ENCODE data around the gene NUDT11. TPM values are rescaled to one million over a fixed set of nuclear protein-coding genes. Genes with fewer than 3 reads are reported as not detected.
"Not testable (repeated sequence)": the region's sequence is repeated elsewhere in the genome, so short reads cannot be mapped to it uniquely, and the experiment has no call there.

Gene NUDT11
- 100 and 118 TPM in 2 replicates for polyA plus RNA-seq
- polyA minus RNA-seq, result 109 and 114 TPM in 2 replicates

GRCh38 chrX:51496501-51497291, at the start of gene NUDT11:
TSS of gene NUDT11 (minus strand) at chrX:51496592. CDS start at chrX:51496444, 148 bp downstream.
- H3K4me2 ChIP-seq (ENCODE audit: low read length), result no peak within 1 kb of the TSS
- peaks cover 35% of the 10 kb centered on the region for H3K79me2 ChIP-seq (replicated peaks; ENCODE audit: insufficient read depth, low read length)
- H3F3A ChIP-seq (ENCODE audit: insufficient read depth, low read length, poor library complexity, severe bottlenecking), result no peaks in the 10 kb centered on the region
- peak within 1 kb of the TSS; percentile 91 for H3K27ac ChIP-seq (ENCODE audit: low read length)
- no peaks in the 10 kb centered on the region for H3K36me3 ChIP-seq (ENCODE audit: insufficient read depth, low read length)
- no peaks in the 10 kb centered on the region for H3K9me3 ChIP-seq (ENCODE audit: low read length)
- peak within 1 kb of the TSS; percentile 77 for H3K9ac ChIP-seq (ENCODE audit: low read length)
- no peaks in the 10 kb centered on the region for H3K27me3 ChIP-seq (ENCODE audit: insufficient read depth, low read depth, low read length)
- H3K4me3 ChIP-seq (ENCODE audit: low read length), result peak within 1 kb of the TSS; percentile 70
- no peak for TF ChIP-seq CTCF (IDR thresholded peaks at IDR 0.05; ENCODE audit: poor library complexity, severe bottlenecking)
- TF ChIP-seq RAD21 (conservative IDR thresholded peaks at IDR 0.05), result no peak
- TF ChIP-seq MXI1 (conservative IDR thresholded peaks at IDR 0.05; ENCODE audit: poor library complexity, severe bottlenecking), result peak; percentile 83
- TF ChIP-seq EZH2 (IDR thresholded peaks at IDR 0.05; ENCODE audit: borderline replicate concordance, insufficient read depth, low read length, poor library complexity, severe bottlenecking), result no peak
- TF ChIP-seq EP300 (conservative IDR thresholded peaks at IDR 0.05; ENCODE audit: poor library complexity, severe bottlenecking), result peak; percentile 51
- TF ChIP-seq POLR2AphosphoS5 (IDR thresholded peaks at IDR 0.05), result peak; percentile 82
- TF ChIP-seq TAF1 (IDR thresholded peaks at IDR 0.05; ENCODE audit: low read depth), result no peak
- no peak for TF ChIP-seq SMC3 (conservative IDR thresholded peaks at IDR 0.05; ENCODE audit: poor library complexity)
- no peak for TF ChIP-seq REST (IDR thresholded peaks at IDR 0.05; ENCODE audit: borderline replicate concordance)
- H2AFZ ChIP-seq (ENCODE audit: low read depth, low read length), result peak within 1 kb of the TSS; percentile 21
- H3K9me2 ChIP-seq (ENCODE audit: insufficient read depth, low read length), result no peaks in the 10 kb centered on the region
- no peaks in the 10 kb centered on the region for H4K20me1 ChIP-seq (ENCODE audit: insufficient read depth)

GRCh38 chrX:51520393-51520792, 24.0 kb upstream of the NUDT11 start:
- Histone ChIP-seq H4K20me1 (ENCODE audit: insufficient read depth) (no peaks in the 10 kb centered on the region), H3K4me2 (ENCODE audit: low read length) (no peak overlapping the region), H3K4me3 (ENCODE audit: low read length) (no peak overlapping the region), H3K79me2 (replicated peaks; ENCODE audit: insufficient read depth, low read length) (no peaks in the 10 kb centered on the region), H3K9ac (ENCODE audit: low read length) (no peak overlapping the region), H3K27me3 (ENCODE audit: insufficient read depth, low read depth, low read length) (no peaks in the 10 kb centered on the region), H3K36me3 (ENCODE audit: insufficient read depth, low read length) (no peaks in the 10 kb centered on the region), H3K9me3 (ENCODE audit: low read length) (no peaks in the 10 kb centered on the region), H3F3A (ENCODE audit: insufficient read depth, low read length, poor library complexity, severe bottlenecking) (no peaks in the 10 kb centered on the region), H3K9me2 (ENCODE audit: insufficient read depth, low read length) (no peaks in the 10 kb centered on the region), H2AFZ (ENCODE audit: low read depth, low read length) (no peak overlapping the region), H3K27ac (ENCODE audit: low read length) (no peak overlapping the region)
- TF ChIP-seq MXI1 (conservative IDR thresholded peaks at IDR 0.05; ENCODE audit: poor library complexity, severe bottlenecking) (no peak), POLR2AphosphoS5 (IDR thresholded peaks at IDR 0.05) (no peak), EP300 (conservative IDR thresholded peaks at IDR 0.05; ENCODE audit: poor library complexity, severe bottlenecking) (no peak), TAF1 (IDR thresholded peaks at IDR 0.05; ENCODE audit: low read depth) (no peak), EZH2 (IDR thresholded peaks at IDR 0.05; ENCODE audit: borderline replicate concordance, insufficient read depth, low read length, poor library complexity, severe bottlenecking) (no peak), SMC3 (conservative IDR thresholded peaks at IDR 0.05; ENCODE audit: poor library complexity) (no peak), CTCF (IDR thresholded peaks at IDR 0.05; ENCODE audit: poor library complexity, severe bottlenecking) (no peak), RAD21 (conservative IDR thresholded peaks at IDR 0.05) (no peak), REST (IDR thresholded peaks at IDR 0.05; ENCODE audit: borderline replicate concordance) (no peak)

- not testable (repeated sequence) for H3K4me3 ChIP-seq (ENCODE audit: low read length); H3K9me2 ChIP-seq (ENCODE audit: insufficient read depth, low read length); H3K27ac ChIP-seq (ENCODE audit: low read length); H3K4me2 ChIP-seq (ENCODE audit: low read length); H3F3A ChIP-seq (ENCODE audit: insufficient read depth, low read length, poor library complexity, severe bottlenecking); H3K36me3 ChIP-seq (ENCODE audit: insufficient read depth, low read length); H4K20me1 ChIP-seq (ENCODE audit: insufficient read depth); H3K9ac ChIP-seq (ENCODE audit: low read length); H3K27me3 ChIP-seq (ENCODE audit: insufficient read depth, low read depth, low read length); H3K79me2 ChIP-seq (replicated peaks; ENCODE audit: insufficient read depth, low read length); H2AFZ ChIP-seq (ENCODE audit: low read depth, low read length); H3K9me3 ChIP-seq (ENCODE audit: low read length)
Measured at GRCh38 chrX:51519131-51519530, 22.7 kb upstream of the NUDT11 start.

All from neural cell (in vitro differentiated cells).